AG09309 (cell line): Measurements from ENCODE around the gene GLRX2.
"Not testable (repeated sequence)": the region's sequence is repeated elsewhere in the genome, so short reads cannot be mapped to it uniquely, and the experiment has no call there.

Experiments used
- DNase-seq: peaks from one replicate; pipeline ENCODE4 v3.0.0-alpha.2; 2010; ENCODE audit warnings: low read depth
- H3K4me3 ChIP-seq: 2 replicates; pipeline ENCODE4 v1.5.1; 2011; ENCODE audit warnings: mild to moderate bottlenecking, low read depth, low read length, moderate library complexity; ENCODE audit not compliant: control insufficient read depth
- TF ChIP-seq, protein P1 (sequence below): IDR thresholded peaks from 2 replicates; pipeline ENCODE4 v1.5.1; 2011; ENCODE audit warnings: mild to moderate bottlenecking, low read depth, low read length, inconsistent platforms; ENCODE audit not compliant: insufficient read depth, control insufficient read depth; ENCODE audit errors: missing control alignments

The GLRX2 gene

DNA sequence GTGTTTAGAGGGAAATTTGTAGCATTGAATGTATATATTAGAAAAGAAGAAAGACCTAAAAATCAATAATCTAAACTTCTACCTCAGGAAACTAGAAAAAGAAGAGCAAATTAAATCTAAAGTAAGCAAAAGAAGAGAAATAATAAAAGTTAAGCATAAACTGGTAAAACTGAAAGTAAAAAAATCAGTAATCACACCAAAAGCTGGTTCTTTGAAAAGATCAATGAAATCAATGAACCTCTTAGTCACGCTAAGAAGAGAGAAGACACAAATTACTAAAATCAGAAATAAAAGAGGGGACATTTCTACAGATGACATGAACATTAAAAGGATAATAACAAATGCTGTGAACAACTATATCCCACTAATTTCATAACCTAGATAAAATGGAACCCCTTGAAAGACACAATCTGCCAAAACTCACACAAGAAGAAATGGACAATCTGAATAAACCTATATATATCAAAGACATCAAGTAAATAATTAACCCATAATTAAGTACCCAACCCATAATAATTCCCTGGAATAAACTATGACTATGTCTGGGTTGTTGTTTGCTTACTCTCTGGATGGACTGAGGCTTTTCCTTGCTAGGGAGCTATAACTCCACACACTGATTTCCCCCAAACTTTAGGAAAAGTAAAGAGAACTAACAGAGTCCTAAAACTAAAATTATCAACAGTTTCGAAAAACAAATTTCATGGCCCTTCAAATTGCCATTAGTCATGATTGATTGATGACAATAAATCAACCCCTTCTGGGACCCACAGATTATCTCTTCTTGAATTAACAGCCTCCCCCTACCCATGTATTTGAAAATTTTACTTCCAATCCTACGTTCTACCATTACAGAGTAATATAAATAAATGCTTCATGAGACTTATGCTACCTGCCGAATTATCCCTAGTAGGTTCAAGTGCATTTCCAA, 13.9 kb upstream of the GLRX2 start:
- TF ChIP-seq, protein P1, sequence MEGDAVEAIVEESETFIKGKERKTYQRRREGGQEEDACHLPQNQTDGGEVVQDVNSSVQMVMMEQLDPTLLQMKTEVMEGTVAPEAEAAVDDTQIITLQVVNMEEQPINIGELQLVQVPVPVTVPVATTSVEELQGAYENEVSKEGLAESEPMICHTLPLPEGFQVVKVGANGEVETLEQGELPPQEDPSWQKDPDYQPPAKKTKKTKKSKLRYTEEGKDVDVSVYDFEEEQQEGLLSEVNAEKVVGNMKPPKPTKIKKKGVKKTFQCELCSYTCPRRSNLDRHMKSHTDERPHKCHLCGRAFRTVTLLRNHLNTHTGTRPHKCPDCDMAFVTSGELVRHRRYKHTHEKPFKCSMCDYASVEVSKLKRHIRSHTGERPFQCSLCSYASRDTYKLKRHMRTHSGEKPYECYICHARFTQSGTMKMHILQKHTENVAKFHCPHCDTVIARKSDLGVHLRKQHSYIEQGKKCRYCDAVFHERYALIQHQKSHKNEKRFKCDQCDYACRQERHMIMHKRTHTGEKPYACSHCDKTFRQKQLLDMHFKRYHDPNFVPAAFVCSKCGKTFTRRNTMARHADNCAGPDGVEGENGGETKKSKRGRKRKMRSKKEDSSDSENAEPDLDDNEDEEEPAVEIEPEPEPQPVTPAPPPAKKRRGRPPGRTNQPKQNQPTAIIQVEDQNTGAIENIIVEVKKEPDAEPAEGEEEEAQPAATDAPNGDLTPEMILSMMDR: no peak
- H3K4me3 ChIP-seq: no peak overlapping the region
- DNase-seq: no peak

DNA sequence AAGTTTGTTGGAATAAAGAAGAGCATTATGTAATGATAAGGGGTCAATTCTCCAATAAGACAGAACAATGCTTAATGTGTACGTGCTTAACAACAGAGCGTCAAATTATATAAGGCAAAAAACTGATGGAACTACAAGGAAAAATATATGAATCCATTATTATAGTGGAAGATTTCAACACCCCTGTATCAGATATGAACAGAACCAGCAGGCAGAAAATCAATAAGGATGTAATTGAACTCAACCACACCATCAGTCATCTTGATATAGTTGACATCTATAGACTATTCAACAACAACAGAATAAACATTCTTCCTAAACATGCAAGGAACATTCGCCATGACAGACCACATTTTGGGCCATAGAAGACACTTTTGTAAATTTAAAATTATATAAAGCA, 13.0 kb upstream of the GLRX2 start:
- no peak for DNase-seq
- no peak overlapping the region for H3K4me3 ChIP-seq
- TF ChIP-seq, protein P1: no peak

DNA sequence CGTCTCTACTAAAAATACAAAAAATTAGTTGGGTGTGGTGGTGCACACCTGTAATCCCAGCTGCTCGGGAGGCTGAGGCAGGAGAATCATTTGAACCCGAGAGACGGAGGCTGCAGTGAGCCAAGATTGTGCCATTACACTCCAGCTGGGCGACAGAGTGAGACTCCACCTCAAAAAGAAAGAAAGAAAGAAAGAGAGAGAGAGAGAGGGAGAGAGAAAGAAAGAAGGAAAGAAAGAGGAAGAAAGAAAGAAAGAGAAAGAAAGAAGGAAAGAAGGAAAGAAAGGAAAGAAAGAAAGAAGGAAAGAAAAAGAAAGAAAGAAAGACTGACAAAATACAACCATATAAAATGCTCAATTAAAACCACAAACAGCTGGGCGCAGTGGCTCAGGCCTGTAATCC, 12.0 kb upstream of the GLRX2 start:
- DNase-seq, H3K4me3 ChIP-seq: not testable (repeated sequence)

DNA sequence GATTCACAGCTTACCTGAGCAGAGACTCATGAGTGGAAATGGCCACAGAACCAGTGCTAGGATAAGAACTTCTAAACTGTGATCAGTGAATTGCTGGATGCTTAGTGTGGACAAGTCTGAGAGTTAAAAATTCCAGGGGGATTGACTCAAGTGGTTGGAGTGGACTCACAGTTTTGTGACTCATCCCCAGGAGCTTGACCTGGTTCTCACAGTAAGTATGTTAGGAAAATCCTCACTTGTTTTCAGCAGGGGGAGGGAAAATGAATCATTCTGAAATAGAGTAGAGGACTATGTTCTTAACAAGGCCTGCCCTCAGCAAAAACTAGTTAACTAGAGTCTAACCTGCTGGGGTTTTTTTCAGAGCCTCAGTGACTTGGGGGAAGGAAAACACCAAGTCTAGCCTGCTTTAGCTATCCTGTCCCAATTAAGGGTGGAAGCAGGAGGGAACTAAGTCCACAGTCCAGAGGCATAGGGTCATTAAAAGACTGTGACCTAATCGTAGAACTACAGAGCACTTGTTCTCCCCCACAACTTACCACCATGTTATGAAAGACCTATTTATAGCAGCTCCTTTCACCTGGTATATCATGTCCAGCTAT, 10.5 kb upstream of the GLRX2 start:
- no peak overlapping the region for H3K4me3 ChIP-seq
- DNase-seq: peak; percentile 92
- TF ChIP-seq, protein P1: no peak

DNA sequence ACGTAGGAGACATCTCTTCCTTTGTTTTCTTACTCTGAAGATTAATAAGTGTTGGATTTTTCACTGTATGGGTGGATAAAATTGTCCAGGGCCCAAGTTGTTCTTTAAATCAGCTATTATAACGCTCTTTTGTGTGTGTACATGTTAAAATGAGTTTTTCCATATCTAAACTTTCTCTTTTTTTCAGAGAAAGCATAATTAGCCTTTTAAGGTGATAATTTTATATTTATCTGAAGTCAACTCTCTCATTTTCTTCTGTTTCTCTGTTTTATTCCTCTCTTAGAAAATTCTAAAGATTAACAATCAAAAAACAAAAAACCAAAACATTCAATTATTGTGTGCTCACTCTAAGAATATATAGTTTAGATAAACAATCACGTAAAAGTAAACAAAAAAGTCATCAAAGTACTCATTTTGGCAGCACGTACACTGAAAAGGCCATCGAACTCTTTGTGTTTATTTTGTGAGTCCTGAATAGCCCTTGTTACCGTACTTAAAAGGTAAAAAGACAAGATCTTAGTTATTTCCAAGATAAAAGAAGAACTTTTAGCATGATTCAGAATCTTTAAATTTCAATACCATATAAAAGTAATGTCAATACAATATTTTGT, 9.4 kb upstream of the GLRX2 start:
- DNase-seq: no peak
- H3K4me3 ChIP-seq: no peak overlapping the region
- TF ChIP-seq, protein P1: no peak

DNA sequence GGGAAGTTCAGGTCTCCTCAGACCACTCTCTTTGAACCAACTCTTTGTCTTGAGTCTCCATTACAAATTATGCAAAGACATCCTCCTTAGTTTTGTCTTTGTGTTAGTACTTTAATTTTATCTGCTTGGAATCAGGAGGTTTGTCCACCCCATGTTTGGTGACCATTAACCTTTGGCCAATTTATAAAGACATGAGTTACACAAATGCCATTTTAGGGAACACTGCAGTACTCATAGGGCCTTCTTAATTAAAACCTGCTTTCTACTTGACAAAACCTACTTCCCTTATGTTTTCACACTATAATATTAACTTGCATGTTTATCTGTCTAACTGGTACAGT, 8.7 kb upstream of the GLRX2 start:
- TF ChIP-seq, protein P1: no peak
- no peak overlapping the region for H3K4me3 ChIP-seq
- no peak for DNase-seq
